Measurements from ENCODE around the gene RNF212.

The RNF212 gene

DNA sequence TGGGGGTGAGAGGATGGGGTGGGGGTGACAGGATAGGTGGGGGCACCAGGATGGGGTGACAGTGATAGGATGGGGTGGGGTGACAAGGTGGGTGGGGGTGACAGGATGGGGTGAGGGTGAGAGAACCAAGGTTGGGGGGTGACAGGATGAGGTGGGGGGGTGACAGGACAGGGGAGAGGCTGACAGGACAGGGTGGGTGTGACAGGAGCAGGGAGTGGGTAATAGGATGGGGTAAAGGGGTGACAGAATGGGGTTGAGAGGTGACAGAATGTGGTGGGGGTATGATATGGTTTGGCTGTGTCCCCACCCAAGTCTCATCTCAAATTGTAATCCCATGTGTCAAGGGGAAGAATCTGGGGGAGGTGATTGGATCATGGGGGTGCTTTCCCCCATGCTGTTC, 26.0 kb downstream of the RNF212 start:
- DNase-seq = no peak

- DNase-seq = no peak
Observed at GRCh38 chr4:1086011-1086410, 27.4 kb downstream of the RNF212 start.

DNA sequence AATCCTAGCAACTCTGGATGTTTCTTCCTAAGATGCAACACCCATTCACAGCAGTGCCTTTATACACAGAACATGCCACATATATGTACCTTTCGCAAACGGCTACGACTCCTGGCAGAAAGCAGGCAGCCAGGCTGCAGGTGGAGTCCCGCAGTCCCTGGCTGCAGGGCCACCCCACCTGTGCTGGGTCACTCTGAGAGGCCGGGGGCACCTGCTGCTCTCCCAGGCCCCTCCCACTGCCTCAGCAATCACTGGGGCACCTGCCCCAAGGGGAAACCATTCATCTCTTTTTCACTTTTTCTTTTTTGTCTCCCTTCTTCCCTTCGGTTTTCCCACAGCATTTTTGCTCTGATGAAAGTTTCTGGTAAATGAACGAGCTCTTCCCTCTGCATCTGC, 28.0 kb downstream of the RNF212 start:
- DNase-seq = no peak

GRCh38 chr4:1084796-1085403, 28.5 kb downstream of the RNF212 start:
- DNase-seq = no peak

DNA sequence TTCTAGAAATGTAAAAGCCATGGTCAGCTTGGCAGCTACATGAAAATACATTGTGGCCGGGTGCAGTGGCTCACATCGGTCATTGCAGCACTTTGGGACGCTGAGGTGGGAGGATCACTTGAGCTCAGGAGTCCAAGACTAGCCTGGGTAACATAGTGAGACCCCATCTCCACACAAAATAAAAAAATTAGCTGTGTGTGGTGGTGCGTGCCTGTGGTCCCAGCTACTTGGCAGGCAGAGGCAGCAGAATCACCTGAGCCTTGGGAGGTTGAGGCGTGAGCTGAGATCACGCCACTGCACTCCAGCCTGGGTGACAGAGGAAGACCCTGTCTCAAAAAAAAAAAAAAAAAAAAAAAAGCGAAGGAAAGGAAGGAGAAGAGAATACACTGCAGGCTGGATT, 29.0 kb downstream of the RNF212 start:
- DNase-seq = no peak

- DNase-seq = no peak
Observed at GRCh38 chr4:1082215-1083182, 30.9 kb downstream of the RNF212 start.

DNA sequence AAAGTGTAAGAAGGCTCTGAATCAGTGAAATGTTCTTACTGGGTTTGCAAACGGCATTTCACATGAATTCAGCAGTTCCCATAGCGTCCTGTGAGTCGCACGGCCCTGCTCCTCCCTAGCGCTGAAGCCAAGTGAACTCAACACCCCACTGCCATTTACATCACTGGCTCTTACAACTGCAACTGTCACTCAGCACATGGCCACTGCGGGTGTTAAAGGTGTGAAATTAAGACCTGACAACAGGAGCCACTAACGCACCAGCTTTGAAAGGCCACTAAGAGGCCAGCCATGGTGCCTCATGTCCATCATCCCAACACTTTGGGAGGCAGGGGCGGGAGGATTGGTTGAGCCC, 31.7 kb downstream of the RNF212 start:
- DNase-seq = no peak

DNA sequence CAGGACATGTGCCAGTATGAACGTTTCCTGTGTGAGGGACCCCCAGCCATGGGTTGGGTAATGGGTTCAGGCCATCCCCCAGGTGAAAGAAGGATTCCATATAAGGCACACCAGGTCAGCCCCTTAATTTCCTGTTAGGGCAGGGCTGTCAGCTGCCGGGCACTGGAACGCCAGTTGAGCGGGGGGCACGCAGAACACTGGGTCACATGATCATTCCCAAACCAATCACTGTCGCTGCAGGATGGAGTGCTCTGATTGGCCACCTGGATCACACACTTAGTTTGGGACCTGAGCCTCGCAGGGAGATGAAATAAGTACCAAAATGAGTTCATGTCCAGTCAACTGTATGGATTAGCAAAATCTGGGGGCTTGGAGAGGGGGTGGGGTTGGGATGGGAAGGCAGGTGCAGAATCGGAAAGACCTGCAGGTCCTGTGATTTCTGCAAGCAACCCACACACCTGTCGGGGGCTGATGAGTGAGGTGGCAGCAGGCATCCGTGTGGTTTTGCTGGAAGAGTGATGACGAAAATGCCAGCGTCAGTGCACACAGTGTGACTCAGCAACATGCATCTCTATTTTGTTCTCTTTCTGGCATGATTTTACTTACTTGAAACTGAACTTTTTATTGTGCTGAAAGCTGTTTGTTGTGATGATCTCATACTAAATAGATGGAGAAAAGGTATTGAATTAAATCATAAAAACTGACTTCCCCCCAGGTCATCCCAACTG, 32.2 kb downstream of the RNF212 start:
- DNase-seq = no peak

- no peak for DNase-seq
Observed at GRCh38 chr4:1080432-1080831, 32.9 kb downstream of the RNF212 start.

DNA sequence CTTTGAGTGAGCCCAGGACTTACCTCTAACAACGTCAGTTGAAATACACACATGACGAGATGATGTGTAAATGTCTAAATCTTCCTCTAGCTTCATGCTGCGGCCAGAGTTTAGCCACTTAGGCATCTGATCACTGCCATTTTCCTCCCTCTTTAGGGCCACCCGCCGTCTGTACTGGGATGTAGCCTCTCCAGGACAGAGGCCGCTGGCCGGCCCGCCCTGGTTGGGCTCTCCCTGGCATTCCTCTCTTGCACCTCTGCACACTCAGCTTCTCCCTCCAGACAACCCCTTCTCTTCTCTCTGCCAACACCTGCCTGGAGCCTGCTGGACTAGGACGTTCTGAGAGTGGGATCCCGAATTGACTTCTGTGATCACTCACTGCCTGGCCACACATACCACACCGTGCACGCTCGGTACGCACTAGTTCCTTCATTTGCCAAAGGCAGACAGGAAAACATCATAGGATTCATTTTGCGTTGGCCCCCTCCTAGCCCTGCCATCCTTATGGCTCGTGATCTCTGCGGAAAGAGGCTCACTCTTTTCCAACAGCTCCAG, 33.6 kb downstream of the RNF212 start:
- no peak for DNase-seq

GRCh38 chr4:1078490-1078889, 34.9 kb downstream of the RNF212 start:
- DNase-seq = no peak

GRCh38 chr4:1077711-1078477, 35.5 kb downstream of the RNF212 start:
- no peak for DNase-seq

DNA sequence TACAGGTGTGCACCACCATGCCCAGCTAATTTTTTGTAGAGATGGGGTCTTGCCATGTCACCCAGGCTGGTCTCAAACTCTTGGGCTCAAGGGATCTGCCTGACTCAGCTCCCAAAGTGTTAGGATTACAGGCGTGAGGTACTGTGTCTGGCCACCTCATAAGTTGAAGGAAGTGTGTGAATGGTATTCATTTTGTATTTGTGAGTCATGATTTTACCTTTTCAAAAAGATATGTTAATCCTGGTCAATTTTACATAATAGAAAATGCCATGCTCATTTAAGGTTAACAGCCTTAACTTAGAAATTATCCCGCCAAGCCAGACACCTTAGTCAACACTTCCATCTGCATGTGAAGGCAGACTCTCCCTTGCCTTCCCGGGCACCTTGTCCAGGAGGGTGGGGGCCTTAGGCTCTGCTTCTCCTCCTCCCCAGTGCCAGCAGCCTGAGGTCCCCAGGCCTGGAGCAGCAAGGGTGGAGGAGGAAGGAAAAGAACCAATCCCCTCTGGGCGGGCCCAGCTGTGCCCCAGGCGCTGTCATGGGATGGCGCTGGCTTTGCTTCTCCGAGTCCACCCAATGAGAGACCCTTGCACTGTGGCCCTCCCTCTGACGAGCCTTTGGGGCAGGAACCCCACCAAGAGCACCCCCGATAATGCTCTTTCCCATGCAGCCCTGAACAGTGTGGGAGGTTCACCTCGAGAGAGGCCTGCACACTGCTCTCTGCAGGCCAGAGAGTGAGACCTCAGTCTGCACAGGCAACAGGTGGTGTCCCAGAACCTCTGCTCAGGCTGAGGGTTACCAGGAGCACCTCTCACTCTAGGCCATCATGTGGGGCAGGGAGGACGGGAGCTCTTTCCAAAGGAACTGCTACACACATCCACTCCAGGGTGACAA, 37.3 kb downstream of the RNF212 start:
- DNase-seq = no peak

DNA sequence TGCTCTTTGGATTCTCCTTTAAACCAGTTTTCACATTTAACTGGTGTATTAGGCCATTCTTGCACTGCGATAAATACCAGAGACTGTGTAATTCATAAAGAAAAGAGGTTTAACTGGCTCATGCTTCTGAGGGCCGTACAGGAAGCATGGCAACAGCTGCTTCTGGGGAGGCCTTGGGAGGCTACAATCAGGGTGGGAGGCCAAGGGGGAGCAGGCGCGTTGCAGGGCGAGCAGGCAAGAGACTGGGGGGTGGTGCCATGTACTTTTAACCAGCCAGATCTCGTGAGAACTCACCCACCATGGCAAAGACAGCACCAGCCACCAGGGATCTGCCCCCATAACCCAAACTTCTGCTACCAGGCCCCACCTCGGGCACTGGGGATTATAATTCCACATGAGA, 38.1 kb downstream of the RNF212 start:
- DNase-seq = no peak

DNA sequence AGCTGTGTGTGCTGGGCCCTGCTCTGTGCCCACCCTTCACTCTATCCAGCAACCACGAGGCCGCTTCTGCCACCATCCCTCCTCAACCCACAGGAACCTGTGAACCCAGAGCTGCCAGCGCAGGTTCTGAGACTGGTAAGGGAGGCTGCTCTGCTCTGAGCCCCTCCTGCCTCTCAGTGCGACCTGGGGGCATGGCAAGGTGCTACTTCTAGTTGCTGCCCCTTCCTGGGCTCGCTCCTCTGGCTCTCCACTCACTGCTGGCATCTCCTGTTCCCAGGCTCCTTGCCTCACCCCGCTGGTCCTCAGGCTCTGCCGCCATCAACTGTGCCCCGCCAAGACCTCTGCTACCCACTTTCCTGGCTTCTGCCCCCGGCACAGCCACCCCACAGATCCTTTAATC, 39.3 kb downstream of the RNF212 start:
- no peak for DNase-seq

GRCh38 chr4:1072830-1073446, 40.4 kb downstream of the RNF212 start:
- no peak for DNase-seq

GRCh38 chr4:1069394-1069793, 44.0 kb downstream of the RNF212 start:
- DNase-seq = no peak

GRCh38 chr4:1065732-1066131, 47.6 kb downstream of the RNF212 start:
- no peak for DNase-seq

- DNase-seq = no peak
Observed at GRCh38 chr4:1062419-1062818, 50.9 kb downstream of the RNF212 start.

DNA sequence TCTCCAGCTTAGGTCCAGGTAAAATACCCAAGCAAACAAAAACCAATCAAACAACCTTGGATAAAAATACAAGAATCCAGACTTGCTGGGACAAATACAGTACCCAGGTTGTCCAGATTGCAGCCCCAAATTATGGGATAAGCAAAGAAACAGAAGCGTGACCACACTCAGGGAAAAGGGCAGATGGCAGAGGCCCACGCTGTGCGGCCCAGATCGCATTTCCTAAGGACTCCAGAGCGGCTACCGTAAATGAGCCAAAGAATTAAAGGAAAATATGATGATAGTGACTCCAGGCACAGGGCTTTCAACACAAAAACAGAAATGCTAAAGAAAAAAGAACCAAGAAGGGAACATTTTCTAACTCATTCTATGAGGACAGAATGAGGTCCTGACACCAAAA, 51.6 kb downstream of the RNF212 start:
- DNase-seq = no peak

DNA sequence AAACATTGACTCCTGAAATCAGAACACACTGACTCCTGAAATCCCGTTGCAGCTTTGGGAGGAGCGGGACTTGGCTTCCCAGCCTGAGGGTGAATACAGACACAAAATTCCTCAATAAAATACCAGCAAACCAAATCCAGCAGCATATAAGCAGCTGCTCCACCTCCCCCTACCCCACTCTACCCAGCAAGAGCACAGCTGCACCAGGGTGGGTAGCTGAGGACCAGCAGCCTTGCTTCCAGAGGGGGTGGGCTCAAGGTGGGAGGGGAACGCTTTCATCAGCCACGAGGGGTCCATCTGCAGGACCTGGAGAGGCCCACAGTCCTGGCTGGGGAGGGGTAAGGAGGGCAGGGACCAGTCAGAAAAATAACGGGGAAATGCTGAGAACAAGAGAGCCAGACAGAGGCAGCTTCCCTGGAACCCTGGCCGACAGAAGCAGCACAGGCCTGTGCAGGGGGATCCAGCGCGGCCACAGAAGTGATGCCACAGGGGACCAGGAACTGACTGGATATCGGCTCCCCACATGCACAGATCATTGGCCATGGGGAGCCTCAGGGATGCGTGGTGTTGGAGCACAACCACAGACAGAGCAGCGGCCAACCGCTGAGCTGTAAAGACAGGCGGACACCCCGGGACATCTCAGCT, 52.2 kb downstream of the RNF212 start:
- no peak for DNase-seq
